Cortex of kidney (tissue), 1 donor: ENCODE measurements around the gene RORB.

Experiments
- DNase-seq: peaks from one replicate; lab custom pipeline; 2025; lab: John Stamatoyannopoulos, UW

RORB gene

DNA sequence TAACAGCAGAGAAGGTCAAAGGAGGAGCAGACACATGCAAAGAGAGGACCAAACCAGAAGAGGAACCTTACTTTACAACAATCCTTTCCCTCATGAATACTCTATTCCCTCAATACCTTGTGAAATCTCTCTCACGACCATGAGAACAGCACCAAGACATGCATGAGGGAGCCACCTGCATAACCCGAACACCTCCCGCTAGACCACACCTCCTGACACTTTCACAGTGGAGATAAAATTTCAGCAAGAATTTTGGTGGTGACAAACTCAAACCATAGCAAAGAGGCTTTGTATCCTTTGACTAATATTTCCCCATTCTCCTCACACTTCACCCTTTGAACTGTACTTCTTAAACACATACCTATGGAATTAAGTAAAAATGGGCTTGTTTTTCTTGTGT, 101.7 kb downstream of the RORB start:
- DNase-seq = no peak

- no peak for DNase-seq
Measured at GRCh38 chr9:74609671-74610405, 112.7 kb downstream of the RORB start.

GRCh38 chr9:74610523-74611061, 113.5 kb downstream of the RORB start:
- no peak for DNase-seq

DNA sequence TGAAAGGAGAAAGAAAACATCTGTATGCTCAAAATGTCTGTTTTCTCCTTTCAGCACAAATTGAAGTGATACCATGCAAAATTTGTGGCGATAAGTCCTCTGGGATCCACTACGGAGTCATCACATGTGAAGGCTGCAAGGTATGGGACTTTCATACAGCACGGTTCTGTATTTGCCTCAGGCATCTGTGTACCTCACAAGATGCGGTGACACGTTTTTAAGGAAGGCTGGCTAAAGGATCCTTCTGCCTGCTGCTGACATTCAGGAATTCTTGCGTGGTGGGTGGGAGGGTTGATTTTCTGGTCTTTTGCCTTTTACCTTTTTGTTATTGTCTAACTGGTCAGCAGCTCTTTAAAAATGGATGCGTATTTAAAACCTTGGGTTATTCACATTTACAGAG, 133.1 kb downstream of the RORB start:
- no peak for DNase-seq

DNA sequence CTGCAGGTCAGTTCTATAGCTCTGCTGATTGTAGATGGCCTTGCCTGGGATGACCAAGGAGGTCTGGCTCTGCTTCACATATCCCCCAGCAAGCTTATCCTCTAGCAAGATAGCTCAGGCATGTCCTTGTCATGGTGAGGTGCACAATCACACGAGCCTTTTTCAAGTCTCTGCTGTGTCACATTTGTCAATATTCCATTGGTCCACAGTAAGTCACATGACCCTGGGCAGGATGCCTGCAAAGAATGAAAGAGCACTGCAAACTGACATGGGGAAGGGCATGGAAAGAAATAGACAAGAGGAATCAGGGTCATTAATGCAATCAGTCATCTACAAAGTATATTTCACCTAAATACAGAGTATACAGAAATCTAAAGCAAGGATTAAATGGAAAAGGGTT, 142.0 kb downstream of the RORB start:
- DNase-seq = no peak

GRCh38 chr9:74642376-74642775, 145.2 kb downstream of the RORB start:
- DNase-seq = no peak

- DNase-seq = no peak
Measured at GRCh38 chr9:74643303-74643923, 146.3 kb downstream of the RORB start.

DNA sequence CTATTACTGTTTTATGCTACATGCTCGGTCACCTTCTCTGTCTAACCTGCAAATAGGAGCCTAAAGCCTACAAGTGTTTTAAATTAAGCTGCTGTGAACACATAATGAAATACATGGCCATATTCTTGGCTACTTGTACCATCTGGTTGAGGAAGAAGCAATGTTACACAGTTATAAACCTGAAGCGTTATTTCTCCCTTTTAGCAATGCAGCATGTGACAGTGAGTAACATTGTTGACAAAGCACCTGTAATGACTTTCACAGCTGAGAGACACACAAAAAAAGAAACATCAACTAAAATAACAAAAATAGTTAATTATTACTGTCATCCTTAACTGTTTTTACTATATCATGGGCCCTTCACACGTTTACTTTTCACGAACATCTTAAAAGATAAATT, 146.9 kb downstream of the RORB start:
- no peak for DNase-seq

DNA sequence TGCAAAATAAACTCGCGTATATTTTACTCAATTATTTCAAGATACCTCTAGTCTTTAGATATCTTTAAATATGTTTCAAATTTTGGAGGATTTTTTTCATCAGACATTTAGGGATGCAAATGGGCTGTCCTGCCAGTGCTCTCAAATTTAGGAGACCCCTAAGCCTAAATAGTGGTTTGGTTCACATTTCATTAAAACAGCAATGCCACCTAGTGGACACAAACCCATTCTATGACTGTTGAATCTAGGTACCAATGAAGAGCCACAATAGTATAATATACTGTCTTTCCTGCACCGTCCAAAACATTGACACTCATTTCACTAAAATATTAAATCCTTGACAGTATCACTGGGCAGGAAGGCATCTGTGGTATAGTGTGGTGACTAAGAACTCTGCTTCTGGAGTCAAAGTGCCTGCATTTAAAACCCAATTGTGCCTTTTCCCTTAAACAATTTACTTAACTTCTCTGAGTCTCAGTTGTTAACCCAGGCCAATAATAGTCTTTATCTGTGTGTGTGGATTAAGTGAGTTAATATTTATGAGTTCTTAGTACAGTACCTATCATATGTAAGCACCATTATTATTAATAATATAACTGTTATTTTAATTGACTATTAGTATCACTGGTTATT, 148.0 kb downstream of the RORB start:
- no peak for DNase-seq

- no peak for DNase-seq
Measured at GRCh38 chr9:74653410-74654080, 156.4 kb downstream of the RORB start.

DNA sequence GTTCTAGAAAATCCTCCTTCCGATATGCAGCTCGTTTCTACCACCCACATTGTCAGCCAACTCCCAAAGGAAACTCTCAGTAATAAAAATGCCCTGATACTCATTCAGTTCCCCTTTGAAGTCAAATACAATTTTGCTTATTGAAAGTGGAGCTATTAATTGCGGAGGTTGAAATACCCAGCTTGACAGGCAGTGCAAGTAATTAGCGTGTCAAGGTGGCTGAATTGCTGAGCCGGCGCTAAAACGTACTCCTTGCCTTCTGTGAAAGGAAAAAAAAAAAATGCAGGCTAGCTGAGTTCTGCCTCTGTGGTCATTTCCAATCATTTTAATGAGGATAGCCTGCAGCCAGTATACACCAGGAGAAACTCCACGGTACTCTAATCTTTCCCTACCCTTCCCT, 165.5 kb downstream of the RORB start:
- DNase-seq = no peak

DNA sequence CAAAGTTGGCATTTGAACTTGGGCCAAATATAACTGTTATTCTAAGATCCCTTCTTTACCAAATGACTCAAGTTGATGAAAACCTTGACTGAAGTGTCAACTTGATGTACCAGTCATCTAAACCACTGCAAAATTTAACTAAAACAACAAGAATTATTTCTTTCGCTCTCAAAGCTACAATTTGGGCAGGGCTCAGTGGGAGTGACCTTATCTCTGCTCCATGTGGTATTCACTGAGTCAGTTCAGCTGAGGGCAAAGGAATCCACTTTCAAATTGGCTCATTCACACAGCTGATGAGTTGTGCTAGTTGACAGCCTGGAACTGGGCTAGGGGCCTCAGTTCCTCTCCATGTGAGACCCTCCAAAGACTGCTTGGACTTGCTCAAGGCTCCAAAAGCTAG, 166.3 kb downstream of the RORB start:
- DNase-seq = no peak

DNA sequence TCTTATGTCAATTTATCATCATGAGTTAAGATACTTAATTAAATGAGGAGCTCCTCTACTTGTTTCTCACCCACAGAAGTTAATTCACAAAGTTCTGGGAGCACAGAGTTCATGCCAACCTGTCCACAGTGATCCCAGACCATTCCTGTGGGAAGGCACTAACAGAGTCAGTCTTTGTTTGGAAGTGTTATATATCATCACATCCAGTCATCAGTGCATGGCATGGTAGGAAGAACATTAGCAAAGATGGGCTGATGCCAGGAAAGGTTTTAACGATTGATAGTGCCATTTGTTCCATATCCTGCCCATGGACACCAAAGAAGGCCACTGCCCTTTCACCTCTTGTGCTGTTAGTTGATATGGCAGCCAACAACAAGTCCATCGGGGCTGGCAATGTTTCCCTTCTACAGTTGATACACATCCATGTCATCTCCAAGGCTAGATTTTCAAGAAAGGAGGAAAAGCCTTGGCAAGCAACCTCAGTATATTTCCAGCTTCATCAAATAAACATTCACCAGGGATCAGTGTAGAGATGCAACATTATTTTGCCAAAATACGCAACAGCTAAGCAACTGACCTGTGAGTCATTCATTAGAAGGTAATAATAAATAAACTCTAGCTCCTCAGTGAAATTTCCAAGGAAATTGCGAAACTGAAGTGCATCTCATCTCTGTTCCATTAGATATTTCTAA, 169.6 kb downstream of the RORB start:
- no peak for DNase-seq

- DNase-seq = no peak
Measured at GRCh38 chr9:74672237-74672636, 175.1 kb downstream of the RORB start.

DNA sequence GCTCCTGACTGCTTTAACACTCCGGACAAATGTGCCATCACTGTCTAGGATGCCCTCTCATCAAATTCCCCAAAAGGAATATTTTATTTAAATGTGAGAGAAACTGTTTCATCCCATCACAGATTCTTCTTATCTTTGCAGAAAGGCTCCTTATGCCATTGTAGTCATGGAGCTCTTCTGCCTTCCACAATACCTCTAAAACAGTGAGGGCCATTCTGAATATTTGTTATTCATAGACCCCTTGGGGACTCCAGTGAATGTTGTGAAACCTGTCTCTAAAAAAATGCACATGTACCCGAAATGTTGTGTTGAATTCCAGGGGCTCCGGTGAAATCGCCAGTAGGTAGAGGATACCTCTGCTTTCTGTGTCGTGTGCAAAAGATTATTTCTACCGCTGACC, 176.9 kb downstream of the RORB start:
- no peak for DNase-seq

GRCh38 chr9:74681906-74682305, 184.8 kb downstream of the RORB start:
- no peak for DNase-seq

GRCh38 chr9:74683322-74683721, 186.2 kb downstream of the RORB start:
- no peak for DNase-seq

GRCh38 chr9:74691058-74691457, 193.9 kb downstream of the RORB start:
- DNase-seq = no peak

- no peak for DNase-seq
Measured at GRCh38 chr9:74696520-74696919, 199.4 kb downstream of the RORB start.

DNA sequence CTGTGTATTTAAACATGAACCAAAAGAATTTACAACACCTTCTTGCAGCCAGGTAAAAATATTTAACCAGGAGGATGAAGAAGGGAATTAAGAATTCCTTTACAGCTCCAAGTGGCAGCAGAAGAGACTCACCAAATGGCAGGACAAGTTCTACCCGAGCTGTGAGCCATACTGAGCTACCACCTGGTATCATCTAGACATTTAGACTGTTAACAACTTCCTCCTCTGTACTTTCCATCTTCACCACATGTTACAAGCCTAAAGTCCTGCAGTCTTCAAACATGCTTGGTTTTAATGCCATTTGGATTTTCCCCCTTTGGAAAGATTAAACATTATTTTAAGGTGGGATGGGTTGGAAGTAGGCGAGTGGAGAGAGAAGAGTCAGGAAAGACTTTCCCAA, 200.4 kb downstream of the RORB start:
- no peak for DNase-seq

GRCh38 chr9:74711341-74711740, 214.2 kb downstream of the RORB start:
- no peak for DNase-seq

GRCh38 chr9:74718709-74719108, 221.6 kb downstream of the RORB start:
- DNase-seq = no peak
